ENCODE measurements around the gene NELL2.
A peak's percentile ranks its signal among the peaks of the same experiment; 100 is the strongest.

The NELL2 gene

GRCh38 chr12:44875417-44875953 is 630 bp downstream of the NELL2 start:
- Histone ChIP-seq H3K36me3 (ENCODE audit: control insufficient read depth, insufficient read depth, low read length) (no peaks in the 10 kb centered on the region), H3K9me3 (ENCODE audit: control insufficient read depth, insufficient read depth, low read length) (no peaks in the 10 kb centered on the region), H3K27me3 (ENCODE audit: control insufficient read depth, insufficient read depth, low read length) (peaks cover 24% of the 10 kb centered on the region), H3K4me3 (ENCODE audit: low read depth, low read length) (peak overlapping the region; percentile 75), H3K9ac (ENCODE audit: low read depth, low read length) (peak overlapping the region; percentile 52), H3K4me1 (ENCODE audit: control insufficient read depth, insufficient read depth, low read length) (peaks cover 17% of the 10 kb centered on the region; the same call in 1 of the 2 replicates), H3K27ac (ENCODE audit: low read depth, low read length) (peak overlapping the region; percentile 63)

DNA sequence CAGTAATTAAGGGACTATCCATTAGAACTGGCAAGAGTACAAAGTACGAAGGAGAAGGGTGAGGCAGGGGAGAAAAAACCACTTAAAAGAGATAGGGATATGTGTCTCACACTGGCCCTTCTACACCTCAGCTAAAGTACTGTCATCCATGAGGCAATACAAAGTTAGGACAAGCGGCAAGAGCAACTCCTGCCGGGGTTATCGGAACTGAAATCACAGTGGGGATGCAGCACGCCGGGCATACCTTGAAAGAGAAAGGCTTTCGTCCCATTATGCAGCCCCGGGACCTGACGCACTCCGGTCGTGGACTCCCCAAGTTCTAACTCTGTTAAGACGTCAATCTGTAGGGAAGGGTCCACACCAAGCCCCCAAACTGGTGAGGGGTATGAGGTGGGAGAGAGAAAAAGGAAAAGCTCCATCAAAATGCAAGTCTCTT is 1.1 kb downstream of the NELL2 start:
- Histone ChIP-seq H3K27me3 (ENCODE audit: control insufficient read depth, insufficient read depth, low read length) (peaks cover 24% of the 10 kb centered on the region), H3K9me3 (ENCODE audit: control insufficient read depth, insufficient read depth, low read length) (no peaks in the 10 kb centered on the region), H3K4me3 (ENCODE audit: low read depth, low read length) (peak overlapping the region; percentile 75), H3K27ac (ENCODE audit: low read depth, low read length) (no peak overlapping the region), H3K36me3 (ENCODE audit: control insufficient read depth, insufficient read depth, low read length) (no peaks in the 10 kb centered on the region), H3K9ac (ENCODE audit: low read depth, low read length) (peak overlapping the region; percentile 52), H3K4me1 (ENCODE audit: control insufficient read depth, insufficient read depth, low read length) (peaks cover 17% of the 10 kb centered on the region; the same call in 1 of the 2 replicates)

- Histone ChIP-seq H3K9ac (ENCODE audit: low read depth, low read length) (no peak overlapping the region), H3K9me3 (ENCODE audit: control insufficient read depth, insufficient read depth, low read length) (no peaks in the 10 kb centered on the region), H3K27me3 (ENCODE audit: control insufficient read depth, insufficient read depth, low read length) (peaks cover 24% of the 10 kb centered on the region), H3K4me1 (ENCODE audit: control insufficient read depth, insufficient read depth, low read length) (peaks cover 17% of the 10 kb centered on the region; the same call in 1 of the 2 replicates), H3K27ac (ENCODE audit: low read depth, low read length) (no peak overlapping the region), H3K36me3 (ENCODE audit: control insufficient read depth, insufficient read depth, low read length) (no peaks in the 10 kb centered on the region; the same call in 1 of the 2 replicates), H3K4me3 (ENCODE audit: low read depth, low read length) (peak overlapping the region; percentile 75; the same call in 1 of the 2 replicates)
Measured at GRCh38 chr12:44873898-44874297, 2.2 kb downstream of the NELL2 start.

DNA sequence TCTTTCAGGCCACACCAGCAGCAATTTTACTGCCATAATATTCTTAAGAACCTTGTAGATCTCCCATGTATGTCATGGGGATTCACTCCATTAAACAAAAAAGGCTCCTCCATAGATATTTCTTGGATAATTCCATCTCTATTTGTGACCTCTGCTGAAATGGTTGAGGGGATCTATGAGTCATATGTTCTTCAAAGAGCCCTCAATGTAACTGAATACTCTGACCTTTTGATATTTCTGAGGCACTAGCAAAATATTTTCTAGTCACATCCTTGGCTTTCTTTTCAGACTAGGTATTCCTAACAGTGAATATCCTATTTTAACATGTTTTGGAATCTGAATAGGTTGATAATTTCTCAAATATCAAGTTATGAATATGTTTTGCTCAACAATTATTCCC is 6.6 kb downstream of the NELL2 start:
- Histone ChIP-seq H3K4me1 (ENCODE audit: control insufficient read depth, insufficient read depth, low read length) (peaks cover 9% of the 10 kb centered on the region; the same call in 1 of the 2 replicates), H3K9ac (ENCODE audit: low read depth, low read length) (no peak overlapping the region), H3K27ac (ENCODE audit: low read depth, low read length) (no peak overlapping the region), H3K27me3 (ENCODE audit: control insufficient read depth, insufficient read depth, low read length) (peaks cover 6% of the 10 kb centered on the region), H3K9me3 (ENCODE audit: control insufficient read depth, insufficient read depth, low read length) (no peaks in the 10 kb centered on the region; the same call in 1 of the 2 replicates), H3K4me3 (ENCODE audit: low read depth, low read length) (no peak overlapping the region), H3K36me3 (ENCODE audit: control insufficient read depth, insufficient read depth, low read length) (no peaks in the 10 kb centered on the region; the same call in 1 of the 2 replicates)

DNA sequence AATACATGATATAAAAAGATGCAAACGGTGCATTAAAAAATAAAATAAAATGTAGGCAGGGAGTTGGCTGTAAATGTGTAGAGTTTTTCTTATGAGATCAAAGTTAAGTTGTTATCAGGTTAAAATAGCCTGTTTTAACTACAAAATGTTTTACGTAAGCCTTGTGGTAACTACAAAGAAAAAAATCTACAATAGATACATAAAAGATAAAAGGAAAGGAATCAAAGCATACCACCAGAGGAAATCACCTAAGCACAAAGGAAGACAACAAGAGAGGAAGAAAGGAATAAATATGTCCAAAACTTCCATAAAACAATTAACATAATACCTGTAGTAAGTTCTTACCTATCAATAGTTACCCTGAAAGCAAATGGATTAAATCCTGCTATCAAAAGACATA is 12.2 kb downstream of the NELL2 start:
- Histone ChIP-seq H3K9ac (ENCODE audit: low read depth, low read length) (no peak overlapping the region), H3K4me3 (ENCODE audit: low read depth, low read length) (no peak overlapping the region), H3K27me3 (ENCODE audit: control insufficient read depth, insufficient read depth, low read length) (no peaks in the 10 kb centered on the region), H3K9me3 (ENCODE audit: control insufficient read depth, insufficient read depth, low read length) (no peaks in the 10 kb centered on the region; the same call in 1 of the 2 replicates), H3K4me1 (ENCODE audit: control insufficient read depth, insufficient read depth, low read length) (no peaks in the 10 kb centered on the region), H3K36me3 (ENCODE audit: control insufficient read depth, insufficient read depth, low read length) (no peaks in the 10 kb centered on the region), H3K27ac (ENCODE audit: low read depth, low read length) (no peak overlapping the region)

GRCh38 chr12:44859998-44860689 is 16.0 kb downstream of the NELL2 start:
- Histone ChIP-seq H3K4me1 (ENCODE audit: control insufficient read depth, insufficient read depth, low read length) (no peaks in the 10 kb centered on the region), H3K9me3 (ENCODE audit: control insufficient read depth, insufficient read depth, low read length) (no peaks in the 10 kb centered on the region), H3K27me3 (ENCODE audit: control insufficient read depth, insufficient read depth, low read length) (no peaks in the 10 kb centered on the region), H3K4me3 (ENCODE audit: low read depth, low read length) (no peak overlapping the region), H3K9ac (ENCODE audit: low read depth, low read length) (no peak overlapping the region), H3K36me3 (ENCODE audit: control insufficient read depth, insufficient read depth, low read length) (no peaks in the 10 kb centered on the region), H3K27ac (ENCODE audit: low read depth, low read length) (no peak overlapping the region)

DNA sequence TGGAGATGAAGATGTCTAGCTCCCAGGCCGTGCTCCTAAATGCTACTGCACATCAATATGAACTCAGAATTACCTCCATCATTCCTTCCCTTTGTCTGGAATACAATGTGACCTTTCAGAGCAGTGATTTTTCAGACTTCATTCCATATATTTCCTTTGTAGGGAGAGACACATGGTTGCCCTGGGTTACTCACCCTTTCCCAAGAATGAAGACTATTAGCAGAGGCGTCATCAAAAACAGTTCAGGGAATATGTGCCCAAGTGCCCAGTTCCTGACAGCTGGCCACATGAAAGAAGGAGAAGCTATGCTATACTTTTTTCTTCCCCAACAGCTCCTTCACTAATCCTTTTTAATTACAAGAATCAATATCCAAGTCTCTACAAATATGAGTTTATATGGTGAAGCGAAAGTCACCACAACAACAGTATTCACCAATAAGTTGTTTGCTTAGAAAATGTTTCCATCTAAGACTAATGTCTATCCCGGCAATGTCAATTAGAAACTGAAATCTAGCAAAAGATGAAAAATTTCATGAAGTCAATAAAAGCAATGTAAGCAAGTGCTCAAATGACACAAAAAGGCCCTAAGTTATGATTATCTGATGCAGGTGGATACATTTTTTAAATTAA is 17.8 kb downstream of the NELL2 start:
- H3K27me3 ChIP-seq (ENCODE audit: control insufficient read depth, insufficient read depth, low read length): no peaks in the 10 kb centered on the region
- H3K9me3 ChIP-seq (ENCODE audit: control insufficient read depth, insufficient read depth, low read length): no peaks in the 10 kb centered on the region
- H3K36me3 ChIP-seq (ENCODE audit: control insufficient read depth, insufficient read depth, low read length): no peaks in the 10 kb centered on the region
- H3K4me1 ChIP-seq (ENCODE audit: control insufficient read depth, insufficient read depth, low read length): no peaks in the 10 kb centered on the region
- H3K9ac ChIP-seq (ENCODE audit: low read depth, low read length): no peak overlapping the region
- no peak overlapping the region for H3K27ac ChIP-seq (ENCODE audit: low read depth, low read length)
- H3K4me3 ChIP-seq (ENCODE audit: low read depth, low read length): no peak overlapping the region

- no peaks in the 10 kb centered on the region for H3K27me3 ChIP-seq (ENCODE audit: control insufficient read depth, insufficient read depth, low read length)
- peaks cover 4% of the 10 kb centered on the region; the same call in 1 of the 2 replicates for H3K4me1 ChIP-seq (ENCODE audit: control insufficient read depth, insufficient read depth, low read length)
- H3K9ac ChIP-seq (ENCODE audit: low read depth, low read length): no peak overlapping the region
- H3K4me3 ChIP-seq (ENCODE audit: low read depth, low read length): no peak overlapping the region
- no peaks in the 10 kb centered on the region for H3K9me3 ChIP-seq (ENCODE audit: control insufficient read depth, insufficient read depth, low read length)
- no peaks in the 10 kb centered on the region for H3K36me3 ChIP-seq (ENCODE audit: control insufficient read depth, insufficient read depth, low read length)
- no peak overlapping the region for H3K27ac ChIP-seq (ENCODE audit: low read depth, low read length)
Measured at GRCh38 chr12:44852483-44852882, 23.6 kb downstream of the NELL2 start.

DNA sequence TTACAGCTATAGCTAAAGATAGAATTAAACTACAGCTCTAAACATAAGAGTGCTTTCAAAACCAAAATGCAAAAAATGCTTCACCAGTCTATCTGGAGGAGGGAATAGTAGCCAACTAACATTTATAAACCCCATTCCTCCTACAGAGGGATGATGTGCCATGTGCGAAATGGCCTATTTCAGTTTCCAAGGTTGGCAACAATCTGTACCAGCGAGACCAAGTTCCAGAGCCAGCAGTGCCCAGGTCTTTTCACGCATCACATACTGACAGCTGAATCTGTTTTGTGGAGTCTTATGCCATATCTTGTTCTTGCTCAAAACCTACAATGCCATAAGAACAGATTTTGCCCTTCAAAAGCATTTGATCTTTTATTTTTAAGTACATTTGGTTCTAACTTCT is 24.5 kb downstream of the NELL2 start:
- no peak overlapping the region for H3K9ac ChIP-seq (ENCODE audit: low read depth, low read length)
- H3K36me3 ChIP-seq (ENCODE audit: control insufficient read depth, insufficient read depth, low read length): no peaks in the 10 kb centered on the region
- H3K27me3 ChIP-seq (ENCODE audit: control insufficient read depth, insufficient read depth, low read length): no peaks in the 10 kb centered on the region
- H3K9me3 ChIP-seq (ENCODE audit: control insufficient read depth, insufficient read depth, low read length): no peaks in the 10 kb centered on the region
- no peak overlapping the region for H3K4me3 ChIP-seq (ENCODE audit: low read depth, low read length)
- peaks cover 4% of the 10 kb centered on the region; the same call in 1 of the 2 replicates for H3K4me1 ChIP-seq (ENCODE audit: control insufficient read depth, insufficient read depth, low read length)
- no peak overlapping the region for H3K27ac ChIP-seq (ENCODE audit: low read depth, low read length)

GRCh38 chr12:44848703-44849085 is 27.4 kb downstream of the NELL2 start:
- Histone ChIP-seq H3K27ac (ENCODE audit: low read depth, low read length) (no peak overlapping the region), H3K9ac (ENCODE audit: low read depth, low read length) (no peak overlapping the region), H3K4me1 (ENCODE audit: control insufficient read depth, insufficient read depth, low read length) (peaks cover 4% of the 10 kb centered on the region; the same call in 1 of the 2 replicates), H3K4me3 (ENCODE audit: low read depth, low read length) (no peak overlapping the region), H3K9me3 (ENCODE audit: control insufficient read depth, insufficient read depth, low read length) (no peaks in the 10 kb centered on the region), H3K27me3 (ENCODE audit: control insufficient read depth, insufficient read depth, low read length) (no peaks in the 10 kb centered on the region), H3K36me3 (ENCODE audit: control insufficient read depth, insufficient read depth, low read length) (no peaks in the 10 kb centered on the region)
